Calu3 (cell line): ENCODE measurements around the gene VNN1. TPM values are rescaled to one million over a fixed set of nuclear protein-coding genes. Genes with fewer than 3 reads are reported as not detected.

Experiments used
- BruUV-seq: library from RNA; stranded (reverse); fragments of 400-500 nt; replicated peaks from 2 replicates; lab custom pipeline; 2021; lab: Mats Ljungman, UMichigan
- CTCF ChIA-PET: fragments of 300-600 bp; sonication (Branson Sonifier 250); formaldehyde crosslinking; loops from one replicate; lab custom pipeline; 2022; ENCODE audit warnings: antibody characterized with exemption; lab: Charles Lee
- DNase-seq: peaks from one replicate; pipeline ENCODE4 v3.0.0; 2022
- H3K27ac Mint-ChIP-seq: one replicate; pipeline ENCODE4 v1.8.0; 2022; ENCODE audit warnings: mixed read lengths; ENCODE audit not compliant: unreplicated experiment
- H3K27me3 Mint-ChIP-seq: one replicate; pipeline ENCODE4 v1.8.0; 2022; ENCODE audit warnings: mixed read lengths; ENCODE audit not compliant: unreplicated experiment
- H3K36me3 Mint-ChIP-seq: one replicate; pipeline ENCODE4 v1.8.0; 2022; ENCODE audit warnings: mild to moderate bottlenecking, moderate library complexity, mixed read lengths; ENCODE audit not compliant: insufficient read depth, unreplicated experiment
- H3K4me1 Mint-ChIP-seq: one replicate; pipeline ENCODE4 v1.8.0; 2022; ENCODE audit warnings: mild to moderate bottlenecking, low read depth, mixed read lengths; ENCODE audit not compliant: unreplicated experiment
- H3K4me3 Mint-ChIP-seq: one replicate; pipeline ENCODE4 v1.8.0; 2022; ENCODE audit warnings: mild to moderate bottlenecking, low read depth, moderate library complexity, mixed read lengths; ENCODE audit not compliant: unreplicated experiment
- H3K9me3 Mint-ChIP-seq: one replicate; pipeline ENCODE4 v1.8.0; 2022; ENCODE audit warnings: low read depth, mixed read lengths; ENCODE audit not compliant: unreplicated experiment
- intact Hi-C: fragments of 100-400 bp; cut with micrococcal nuclease; formaldehyde crosslinking; loops from one replicate; pipeline ENCODE4 v1.10.0; 2022; ENCODE audit not compliant: unreplicated experiment
- total RNA-seq: library from RNA; stranded (reverse); gene quantifications from 2 replicates; pipeline ENCODE4 v1.2.3, GENCODE V29; 2022
- TF ChIP-seq, protein P1 (sequence below): fragments of 200-600 bp; IDR thresholded peaks from one replicate; pipeline ENCODE4 v1.8.0; 2022; ENCODE audit warnings: antibody characterized with exemption; ENCODE audit not compliant: unreplicated experiment

Gene VNN1
- total RNA-seq, 1 experiment from 2014 or later: 13.3 TPM

DNA sequence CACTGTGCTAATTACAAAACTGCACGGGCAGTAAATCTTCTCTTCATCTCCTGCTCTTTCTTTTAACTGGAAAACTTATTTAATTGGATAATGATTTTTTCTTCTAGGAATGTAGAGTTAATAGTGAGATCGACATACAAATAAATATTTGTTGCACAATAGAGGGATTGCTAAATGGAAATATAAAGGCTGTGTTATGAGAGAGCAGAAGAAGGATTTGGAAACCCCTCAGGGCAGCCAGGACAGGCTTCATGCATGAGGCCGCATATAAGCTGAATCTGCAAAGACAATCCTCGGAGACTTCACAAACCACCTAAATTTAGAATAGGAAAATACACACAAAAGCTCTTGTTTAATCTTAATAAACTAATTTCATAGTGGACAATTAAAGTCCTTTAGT, 51.9 kb downstream of the VNN1 start:
- CTCF ChIA-PET: no interaction called here

DNA sequence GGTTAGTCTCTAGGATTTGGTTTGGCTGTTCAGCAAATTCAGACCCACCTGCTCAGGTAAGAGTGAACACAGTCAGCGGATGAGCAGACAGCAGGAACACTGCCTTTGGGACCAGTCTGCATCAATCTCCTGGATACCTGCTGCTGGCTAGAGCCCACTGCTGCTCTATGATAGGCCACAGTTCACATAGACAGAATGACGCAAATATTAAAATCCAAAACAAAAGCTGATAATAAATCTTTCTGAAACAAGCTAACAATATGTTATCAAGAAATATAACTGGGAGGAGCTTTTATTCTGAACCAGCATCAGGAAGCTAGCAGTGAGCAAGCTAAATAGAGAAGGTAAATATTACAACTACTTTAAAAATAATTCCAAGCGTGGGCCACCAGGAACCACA, 54.8 kb downstream of the VNN1 start, which contains the start of gene TAAR1:
TSS of gene TAAR1 (minus strand) at position 101 of the 400 bp plus-strand sequence. CDS start 13,179 bp downstream, outside the sequence.
- Mint-ChIP-seq H3K27me3 (no peaks in the 10 kb centered on the region), H3K4me1 (peaks cover 12% of the 10 kb centered on the region), H3K4me3 (no peak within 1 kb of the TSS), H3K36me3 (no peaks in the 10 kb centered on the region), H3K27ac (no peak within 1 kb of the TSS), H3K9me3 (no peaks in the 10 kb centered on the region)
- no TSS peak for BruUV-seq
- intact Hi-C loops: no loop called here
- TF ChIP-seq, protein P1, sequence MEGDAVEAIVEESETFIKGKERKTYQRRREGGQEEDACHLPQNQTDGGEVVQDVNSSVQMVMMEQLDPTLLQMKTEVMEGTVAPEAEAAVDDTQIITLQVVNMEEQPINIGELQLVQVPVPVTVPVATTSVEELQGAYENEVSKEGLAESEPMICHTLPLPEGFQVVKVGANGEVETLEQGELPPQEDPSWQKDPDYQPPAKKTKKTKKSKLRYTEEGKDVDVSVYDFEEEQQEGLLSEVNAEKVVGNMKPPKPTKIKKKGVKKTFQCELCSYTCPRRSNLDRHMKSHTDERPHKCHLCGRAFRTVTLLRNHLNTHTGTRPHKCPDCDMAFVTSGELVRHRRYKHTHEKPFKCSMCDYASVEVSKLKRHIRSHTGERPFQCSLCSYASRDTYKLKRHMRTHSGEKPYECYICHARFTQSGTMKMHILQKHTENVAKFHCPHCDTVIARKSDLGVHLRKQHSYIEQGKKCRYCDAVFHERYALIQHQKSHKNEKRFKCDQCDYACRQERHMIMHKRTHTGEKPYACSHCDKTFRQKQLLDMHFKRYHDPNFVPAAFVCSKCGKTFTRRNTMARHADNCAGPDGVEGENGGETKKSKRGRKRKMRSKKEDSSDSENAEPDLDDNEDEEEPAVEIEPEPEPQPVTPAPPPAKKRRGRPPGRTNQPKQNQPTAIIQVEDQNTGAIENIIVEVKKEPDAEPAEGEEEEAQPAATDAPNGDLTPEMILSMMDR: no peak
- CTCF ChIA-PET: interaction anchor here (0.6 kb wide), 1 partner anchor 57 kb away, joined by 4 read pairs; no protein-coding TSS in a partner anchor
- DNase-seq: no peak

More for the DNA sequence above, 51.9 kb downstream of the VNN1 start:
- BruUV-seq: no TSS peak
- Mint-ChIP-seq H3K27ac (no peak overlapping the region), H3K4me3 (no peak overlapping the region), H3K4me1 (peaks cover 31% of the 10 kb centered on the region), H3K27me3 (no peaks in the 10 kb centered on the region), H3K36me3 (no peaks in the 10 kb centered on the region), H3K9me3 (peaks cover 2% of the 10 kb centered on the region)
- TF ChIP-seq, protein P1: no peak
- intact Hi-C loops: no loop called here
- no peak for DNase-seq

DNA sequence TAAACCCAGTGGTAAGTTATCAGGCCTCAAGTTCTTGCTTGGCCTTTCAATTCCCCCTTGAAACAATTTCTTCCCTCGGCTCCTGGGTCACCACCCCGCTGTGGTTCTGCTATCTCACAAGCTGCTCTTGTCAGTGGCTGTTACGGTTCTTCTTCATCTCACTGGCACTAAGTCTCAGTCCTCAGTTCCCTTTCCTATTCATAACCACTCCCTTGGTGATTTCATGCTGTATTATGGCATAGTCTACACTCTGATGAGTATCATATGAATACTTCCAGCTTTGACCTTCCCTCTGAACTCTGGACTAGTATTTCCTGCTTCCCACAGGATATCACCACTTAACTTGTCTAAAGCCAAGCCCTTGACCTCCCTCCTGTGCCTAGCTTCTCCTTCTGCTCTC, 62.8 kb downstream of the VNN1 start:
- no peaks in the 10 kb centered on the region for H3K9me3 Mint-ChIP-seq
- intact Hi-C loops: no loop called here
- no TSS peak for BruUV-seq

DNA sequence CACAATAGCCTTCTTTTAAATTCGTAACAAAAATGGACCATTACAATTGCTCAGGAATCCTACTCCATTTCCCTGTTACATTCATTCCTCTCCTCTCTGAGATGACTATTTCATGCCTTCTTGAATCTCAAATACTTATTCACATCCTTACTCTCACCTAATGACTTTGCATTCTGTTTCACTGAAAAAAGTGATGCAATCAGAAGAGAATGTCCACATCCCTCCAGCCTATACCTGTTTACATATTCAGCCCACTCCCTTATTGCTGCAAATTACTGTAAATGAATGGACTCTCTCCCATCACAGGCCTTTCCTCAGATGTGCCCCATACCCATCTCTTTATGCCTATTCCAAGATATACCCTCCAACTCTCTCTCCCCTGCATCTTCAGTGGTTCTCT, 63.4 kb downstream of the VNN1 start:
- DNase-seq: no peak
- no peaks in the 10 kb centered on the region for H3K4me1 Mint-ChIP-seq
- TF ChIP-seq, protein P1: no peak
- intact Hi-C loops: no loop called here
- no peak overlapping the region for H3K27ac Mint-ChIP-seq
- H3K27me3 Mint-ChIP-seq: no peaks in the 10 kb centered on the region
- CTCF ChIA-PET: no interaction called here
- no peaks in the 10 kb centered on the region for H3K36me3 Mint-ChIP-seq
- no TSS peak for BruUV-seq
- H3K4me3 Mint-ChIP-seq: no peak overlapping the region
- H3K9me3 Mint-ChIP-seq: no peaks in the 10 kb centered on the region

More for the DNA sequence above, 62.8 kb downstream of the VNN1 start:
- DNase-seq: no peak
- H3K27me3 Mint-ChIP-seq: no peaks in the 10 kb centered on the region
- H3K4me3 Mint-ChIP-seq: no peak overlapping the region
- TF ChIP-seq, protein P1: no peak
- H3K4me1 Mint-ChIP-seq: no peaks in the 10 kb centered on the region
- H3K27ac Mint-ChIP-seq: no peak overlapping the region
- CTCF ChIA-PET: no interaction called here
- no peaks in the 10 kb centered on the region for H3K36me3 Mint-ChIP-seq
